NCI-H2227 (cell line): ENCODE data around the gene BSN.
"Not testable (repeated sequence)": the region's sequence is repeated elsewhere in the genome, so short reads cannot be mapped to it uniquely, and the experiment has no call there.

Experiments
- DNase-seq: peaks from one replicate; lab custom pipeline; 2025; ENCODE audit not compliant: unreplicated experiment; lab: John Stamatoyannopoulos, UW

The BSN gene

GRCh38 chr3:49668861-49669260, 114.6 kb downstream of the BSN start:
- DNase-seq, result no peak

- no peak for DNase-seq
These were observed 115.1 kb downstream of the BSN start for GRCh38 chr3:49669352-49669751.

- DNase-seq, result no peak
These were observed 116.6 kb downstream of the BSN start for GRCh38 chr3:49670940-49671290.

DNA sequence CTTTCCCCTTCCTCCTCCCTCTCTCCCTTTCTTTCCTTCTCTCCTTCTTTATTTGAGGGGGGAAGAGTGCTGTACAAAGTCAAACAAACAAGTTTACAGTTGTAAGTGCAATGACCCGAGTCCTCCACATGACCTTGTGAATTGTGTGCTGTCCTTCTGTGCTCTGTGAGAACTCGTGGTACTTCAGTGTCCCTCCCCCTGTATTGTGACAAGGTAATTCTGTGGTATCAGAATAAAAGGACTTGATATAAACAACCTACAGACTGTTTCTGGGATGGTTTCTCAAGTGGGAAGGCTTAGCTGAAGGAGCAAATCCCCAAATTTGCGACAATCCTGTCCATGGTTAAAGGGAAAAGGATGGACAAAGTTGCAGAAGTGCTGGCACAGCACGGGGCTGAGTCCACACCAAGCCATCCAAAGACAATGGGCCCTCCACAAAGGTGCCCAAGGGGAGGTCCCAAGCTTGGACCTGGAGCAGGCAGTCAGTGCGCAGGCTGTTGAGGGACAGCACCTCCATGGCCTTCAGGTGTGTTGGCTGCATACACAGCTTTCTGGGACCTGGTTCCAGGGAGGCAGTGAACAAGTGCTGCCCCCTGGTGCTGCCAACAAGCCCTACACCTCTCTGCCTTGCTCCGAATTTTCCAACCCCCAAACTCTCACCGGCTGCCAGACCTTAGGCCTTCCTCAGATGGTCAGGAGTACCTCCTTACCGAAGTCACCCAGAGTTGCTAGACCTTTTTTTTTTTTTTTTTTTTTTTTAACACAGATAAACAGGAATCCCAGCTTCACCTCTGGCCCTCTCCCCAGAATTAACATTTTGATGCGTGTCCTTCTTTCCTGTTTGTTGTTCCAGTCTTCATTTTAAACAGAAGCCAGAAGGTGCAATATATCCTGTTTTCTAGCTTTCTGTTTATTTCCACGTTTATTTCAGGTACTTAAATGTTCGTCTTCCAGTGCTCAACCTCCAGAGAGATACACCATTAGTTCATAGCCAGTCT, 117.3 kb downstream of the BSN start:
- no peak for DNase-seq

DNA sequence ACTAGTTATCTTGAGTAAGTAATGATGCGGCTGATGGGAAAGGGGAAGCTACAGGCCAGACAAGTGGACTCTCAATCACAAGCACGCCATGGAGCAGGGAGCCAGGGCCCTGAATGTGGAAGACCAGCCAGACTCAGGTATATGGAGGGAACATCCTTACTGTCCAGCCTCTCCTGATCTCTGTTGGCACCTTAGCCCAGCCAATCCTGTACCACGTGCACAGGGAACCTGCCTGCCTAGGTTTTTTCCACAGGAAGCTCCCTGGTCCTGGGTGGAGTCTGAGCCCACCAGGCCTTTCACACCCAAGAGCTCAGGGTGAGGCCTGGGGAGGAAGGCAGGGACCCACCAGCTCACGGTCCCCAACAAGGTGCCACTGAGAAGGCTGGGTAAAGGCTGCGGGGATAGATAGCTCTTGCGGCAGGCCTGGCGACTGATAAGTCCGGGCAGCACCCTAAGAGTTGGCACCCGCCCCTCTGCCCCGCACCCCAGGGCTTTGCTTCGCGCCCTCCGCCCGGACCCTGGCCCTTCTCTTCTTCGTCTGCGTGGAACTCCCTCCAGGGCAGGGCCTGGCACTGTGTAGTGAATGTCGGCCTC, 118.9 kb downstream of the BSN start:
- no peak for DNase-seq

DNA sequence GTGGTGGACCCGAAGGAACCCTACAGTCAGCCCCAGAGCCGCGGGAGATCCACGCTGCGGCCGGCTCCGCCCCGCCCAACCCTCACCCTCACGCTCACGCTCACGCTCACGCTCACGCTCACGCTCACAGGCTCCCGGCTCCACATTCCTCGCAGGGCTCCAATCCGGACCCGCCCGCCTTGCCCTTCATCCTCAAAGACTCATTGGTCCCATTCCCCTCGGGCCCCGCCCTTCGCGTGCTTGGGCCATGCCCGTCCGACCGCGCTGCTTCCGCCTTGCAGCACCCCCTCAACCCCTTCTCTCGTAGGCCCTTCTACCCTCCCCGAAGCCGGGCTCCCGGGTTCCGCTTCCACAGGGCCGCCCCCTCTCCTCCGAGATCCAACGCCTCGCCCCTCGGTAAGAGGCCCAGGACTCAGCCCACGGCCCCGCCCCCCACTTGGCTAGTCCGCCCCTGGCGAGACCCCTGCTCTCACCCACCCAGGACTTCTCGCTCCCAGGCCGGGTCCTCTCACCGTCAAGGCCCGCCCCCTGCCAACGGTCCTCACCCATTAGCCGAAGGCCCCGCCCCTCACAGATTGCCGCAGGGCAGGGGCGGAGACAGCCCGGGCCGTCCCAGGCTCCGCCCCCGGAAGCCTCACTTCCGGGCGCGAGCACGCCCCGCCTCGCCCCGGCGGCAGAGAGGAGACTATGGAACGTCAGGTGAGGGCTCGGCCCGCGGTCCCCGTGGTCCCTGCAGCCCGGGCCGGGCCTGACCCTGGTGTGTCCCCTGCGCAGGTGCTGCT, 119.6 kb downstream of the BSN start, which contains the start of gene APEH:
TSS of gene APEH (plus strand) at position 637 of the 782 bp plus-strand sequence. CDS start at position 688, 51 bp downstream.
- no peak for DNase-seq

DNA sequence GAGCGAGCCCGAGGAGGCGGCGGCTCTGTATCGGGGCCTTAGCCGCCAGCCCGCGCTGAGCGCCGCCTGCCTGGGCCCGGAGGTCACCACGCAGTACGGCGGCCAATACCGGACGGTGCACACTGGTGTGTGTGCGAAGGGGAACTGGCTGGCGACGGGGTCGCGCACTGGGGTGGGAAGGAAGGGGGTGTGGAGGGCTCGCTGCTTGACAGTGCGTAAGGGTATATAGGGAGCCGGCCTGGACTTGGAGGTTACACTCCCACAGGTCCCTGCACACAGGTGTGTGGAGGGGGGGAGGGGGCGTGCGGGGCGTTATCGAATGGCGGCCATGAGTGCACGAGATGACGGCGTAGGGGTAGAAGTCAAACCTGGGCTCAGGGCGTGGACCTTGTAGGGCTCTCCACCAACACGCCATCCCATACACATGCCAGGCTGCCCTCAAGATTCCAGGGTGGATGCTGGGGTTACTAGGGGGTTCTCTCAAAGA, 120.3 kb downstream of the BSN start:
- no peak for DNase-seq

- no peak for DNase-seq
These were observed 121.6 kb downstream of the BSN start for GRCh38 chr3:49675912-49676311.

GRCh38 chr3:49680493-49681231, 126.4 kb downstream of the BSN start:
- no peak for DNase-seq

DNA sequence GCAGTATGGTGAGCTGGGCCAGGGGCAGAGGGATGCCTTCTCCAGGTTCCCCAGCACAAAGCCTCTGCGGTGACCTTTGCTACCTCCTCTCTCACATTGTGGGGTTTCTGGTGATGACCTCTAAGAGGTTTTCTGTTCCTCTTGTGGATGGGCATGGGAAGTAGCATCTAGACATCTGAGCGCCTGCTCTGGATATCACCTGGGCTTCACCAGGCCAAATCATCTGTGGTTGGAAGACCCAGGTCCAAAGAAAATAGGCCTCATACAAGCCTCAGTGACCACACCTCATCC, 126.9 kb downstream of the BSN start:
- no peak for DNase-seq

GRCh38 chr3:49681543-49681942, 127.3 kb downstream of the BSN start:
- DNase-seq, result no peak

DNA sequence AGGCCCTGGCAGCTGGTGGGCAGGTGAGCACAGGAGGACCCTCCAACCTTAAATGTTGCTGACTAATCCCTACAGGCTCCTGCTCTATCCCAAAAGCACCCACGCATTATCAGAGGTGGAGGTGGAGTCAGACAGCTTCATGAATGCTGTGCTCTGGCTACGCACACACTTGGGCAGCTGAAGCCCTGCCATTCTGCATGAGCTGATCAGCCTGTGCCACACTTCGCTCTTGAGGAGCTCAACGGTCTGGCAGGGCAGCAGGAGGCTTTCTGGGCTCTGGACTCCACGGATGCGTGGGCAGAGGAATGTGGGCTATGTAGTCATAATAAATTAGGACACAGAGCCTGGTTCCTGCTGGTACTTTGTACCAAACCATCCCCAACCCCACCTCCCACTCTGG, 128.9 kb downstream of the BSN start:
- DNase-seq, result no peak

GRCh38 chr3:49684453-49684852, 130.2 kb downstream of the BSN start:
- DNase-seq, result not testable (repeated sequence)

- not testable (repeated sequence) for DNase-seq
These were observed 130.8 kb downstream of the BSN start for GRCh38 chr3:49685103-49685502.

DNA sequence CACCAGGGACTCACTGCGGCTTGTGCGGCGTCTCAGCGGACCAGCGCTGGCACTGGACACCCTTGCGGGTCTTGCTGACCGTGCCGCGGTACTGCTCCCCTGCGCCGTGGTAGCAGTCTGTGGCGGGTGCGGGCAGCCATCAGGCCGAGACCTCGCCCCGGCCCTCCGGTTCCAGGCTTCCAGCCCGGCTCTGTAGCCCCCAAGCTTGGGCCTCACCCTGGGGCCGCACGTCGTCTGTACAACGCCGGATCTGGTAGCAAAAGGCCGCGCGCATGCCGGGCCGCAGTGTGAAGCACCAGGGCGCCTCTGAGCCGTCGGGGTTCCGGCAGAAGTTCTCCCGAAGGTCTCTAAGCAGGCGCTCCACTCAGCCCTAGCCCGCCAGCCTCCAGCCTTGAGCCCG, 131.6 kb downstream of the BSN start:
- not testable (repeated sequence) for DNase-seq

DNA sequence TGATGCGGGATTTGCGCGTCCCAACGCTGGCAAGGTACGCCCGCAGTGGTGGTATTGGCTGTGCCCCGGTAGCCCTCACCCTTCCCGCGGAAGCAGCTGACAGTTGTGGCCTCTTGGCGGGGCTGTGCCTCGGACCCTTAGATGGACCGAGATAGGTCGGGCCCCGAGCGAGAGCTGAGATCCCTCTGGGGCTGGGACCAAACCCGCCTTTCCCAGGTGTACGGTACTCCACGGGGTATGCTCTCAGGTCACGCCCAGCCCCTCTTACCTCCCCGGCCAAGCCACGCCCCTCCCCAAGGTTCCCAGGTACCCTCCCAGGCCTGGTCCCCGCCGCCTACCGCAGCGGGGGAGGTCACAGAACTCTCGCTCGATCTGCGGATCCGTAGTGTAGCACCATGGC, 132.1 kb downstream of the BSN start:
- DNase-seq, result not testable (repeated sequence)

- DNase-seq, result not testable (repeated sequence)
These were observed 132.6 kb downstream of the BSN start for GRCh38 chr3:49686769-49687423.

DNA sequence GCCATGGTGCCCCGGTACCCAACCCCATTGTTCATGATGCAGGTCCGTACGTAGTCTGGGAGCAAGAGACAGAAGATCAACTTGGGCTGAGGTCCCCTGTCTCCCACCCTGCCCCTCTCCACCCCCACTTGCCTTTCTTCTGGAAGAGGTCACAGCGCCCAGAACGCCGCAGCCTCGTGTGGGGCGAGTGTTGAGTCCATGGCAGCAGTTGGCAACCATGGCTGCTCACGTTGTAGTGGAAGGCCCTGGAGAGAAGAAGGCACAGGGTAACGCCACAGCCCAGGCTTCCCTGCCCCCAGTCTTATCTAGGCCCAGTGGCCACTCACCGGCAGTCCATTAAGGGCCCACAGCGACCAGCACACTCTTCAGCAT, 133.1 kb downstream of the BSN start:
- not testable (repeated sequence) for DNase-seq

GRCh38 chr3:49688338-49689045, 134.2 kb downstream of the BSN start:
- DNase-seq, result not testable (repeated sequence)
